KG1 (cell line): ENCODE measurements around the gene MYZAP.

Experiments used
- DNase-seq: peaks from one replicate; lab custom pipeline; 2025; lab: John Stamatoyannopoulos, UW

Gene MYZAP

GRCh38 chr15:57697588-57697987 lies 105.9 kb downstream of the MYZAP start:
- DNase-seq = no peak

- no peak for DNase-seq
Measured at GRCh38 chr15:57698243-57698642, 106.5 kb downstream of the MYZAP start.

DNA sequence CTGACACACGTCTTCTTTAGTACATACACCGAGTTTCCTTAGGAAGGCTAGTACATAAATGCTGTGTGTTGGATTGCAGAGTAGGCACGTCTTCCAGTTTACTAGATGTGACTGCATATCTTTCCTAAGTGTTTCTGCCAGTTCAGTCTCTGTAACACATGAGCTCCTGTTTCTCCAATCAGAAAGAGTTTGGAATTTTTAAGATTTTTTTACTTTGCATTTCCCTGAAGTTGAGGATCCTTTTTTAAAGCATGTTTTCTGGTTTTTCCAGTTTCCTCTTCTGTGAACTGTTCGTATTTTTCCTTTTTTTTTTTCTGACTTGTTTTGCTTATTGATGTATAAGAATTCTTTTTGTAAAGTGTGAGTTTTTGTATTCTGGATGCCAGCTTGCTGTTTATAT lies 107.3 kb downstream of the MYZAP start:
- DNase-seq = no peak

- DNase-seq = no peak
Measured at GRCh38 chr15:57703387-57703786, 111.7 kb downstream of the MYZAP start.

GRCh38 chr15:57704441-57704840 lies 112.7 kb downstream of the MYZAP start:
- no peak for DNase-seq

GRCh38 chr15:57705746-57706404 lies 114.2 kb downstream of the MYZAP start:
- DNase-seq = no peak

DNA sequence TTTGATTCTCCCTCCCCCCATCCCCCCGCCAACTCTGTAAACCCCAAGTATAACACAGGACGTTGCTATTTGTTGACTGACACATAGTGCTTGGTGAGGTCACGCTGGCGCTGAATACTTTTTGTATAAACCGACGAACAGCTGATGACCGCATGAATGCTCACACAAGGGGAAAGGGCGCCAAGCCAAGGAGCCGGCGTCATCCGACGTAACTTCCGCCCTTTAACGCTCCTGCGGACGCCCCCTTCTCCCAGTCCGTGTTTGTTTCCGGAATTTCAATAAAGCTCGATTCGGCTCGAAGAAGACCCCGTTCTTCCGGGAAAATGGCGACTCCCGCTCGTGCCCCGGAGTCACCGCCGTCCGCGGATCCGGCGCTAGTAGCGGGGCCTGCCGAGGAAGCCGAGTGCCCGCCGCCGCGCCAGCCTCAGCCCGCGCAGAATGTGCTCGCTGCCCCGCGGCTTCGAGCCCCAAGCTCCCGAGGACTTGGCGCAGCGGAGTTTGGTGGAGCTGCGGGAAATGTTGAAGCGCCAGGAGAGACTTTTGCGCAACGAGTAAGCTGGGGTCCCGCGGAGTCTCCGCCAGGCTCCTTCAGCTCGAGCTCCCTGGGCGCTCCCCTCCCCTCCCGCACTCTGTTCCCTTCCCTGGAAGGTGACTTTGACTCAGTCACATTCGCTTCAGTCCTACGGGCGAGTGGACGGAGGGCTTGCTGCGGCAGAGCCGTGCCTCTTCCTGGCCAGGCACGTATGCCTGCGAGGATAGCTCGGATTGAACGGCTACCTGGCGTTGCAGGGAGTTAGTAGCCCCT lies 114.9 kb downstream of the MYZAP start, which contains the start of gene POLR2M:
TSS of gene POLR2M (plus strand) at position 310 of the 805 bp plus-strand sequence. CDS start at position 439, 129 bp downstream.
- DNase-seq = peak; percentile 67

GRCh38 chr15:57708047-57708446 lies 116.3 kb downstream of the MYZAP start:
- DNase-seq = no peak

DNA sequence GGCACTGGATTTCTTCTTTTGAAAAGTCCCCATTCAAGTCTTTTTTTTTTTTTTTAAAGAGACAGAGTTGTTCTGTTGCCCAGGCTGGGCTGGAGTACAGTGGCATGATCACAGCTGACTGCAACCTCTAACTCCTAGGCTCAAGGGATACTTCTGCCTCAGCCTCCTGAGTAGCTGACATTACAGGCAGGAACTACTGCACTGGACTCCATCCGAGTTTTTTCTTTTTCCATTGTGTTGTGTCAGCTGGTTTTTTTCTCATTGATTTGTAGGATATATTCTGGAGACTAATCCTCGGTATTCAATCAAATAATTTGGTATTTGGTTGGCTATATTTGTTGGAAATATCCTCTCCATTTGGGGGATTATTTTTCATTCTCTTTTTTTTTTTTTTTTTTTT lies 126.6 kb downstream of the MYZAP start:
- no peak for DNase-seq

- DNase-seq = no peak
Measured at GRCh38 chr15:57720867-57721266, 129.2 kb downstream of the MYZAP start.

- no peak for DNase-seq
Measured at GRCh38 chr15:57726411-57726810, 134.7 kb downstream of the MYZAP start.

GRCh38 chr15:57727031-57727430 lies 135.3 kb downstream of the MYZAP start:
- DNase-seq = no peak

DNA sequence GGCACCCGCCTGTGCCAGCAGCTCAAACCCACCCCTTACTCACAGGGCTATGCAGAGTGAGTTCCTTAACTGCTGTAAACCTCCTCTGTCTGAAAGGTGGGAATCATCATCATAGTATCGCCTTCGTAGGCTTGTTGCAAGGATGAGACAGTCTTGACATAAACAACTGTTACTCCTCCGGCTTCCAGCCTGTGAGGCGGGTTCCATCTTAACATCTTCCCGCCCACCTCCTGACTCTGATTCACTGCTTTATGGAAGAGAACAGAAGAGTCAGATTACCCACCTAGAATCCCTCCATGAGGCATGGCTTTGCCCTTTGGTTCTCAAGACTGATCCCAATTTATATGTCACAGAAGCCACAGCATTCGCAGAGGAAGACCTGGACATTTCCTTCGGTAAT lies 136.7 kb downstream of the MYZAP start:
- no peak for DNase-seq

DNA sequence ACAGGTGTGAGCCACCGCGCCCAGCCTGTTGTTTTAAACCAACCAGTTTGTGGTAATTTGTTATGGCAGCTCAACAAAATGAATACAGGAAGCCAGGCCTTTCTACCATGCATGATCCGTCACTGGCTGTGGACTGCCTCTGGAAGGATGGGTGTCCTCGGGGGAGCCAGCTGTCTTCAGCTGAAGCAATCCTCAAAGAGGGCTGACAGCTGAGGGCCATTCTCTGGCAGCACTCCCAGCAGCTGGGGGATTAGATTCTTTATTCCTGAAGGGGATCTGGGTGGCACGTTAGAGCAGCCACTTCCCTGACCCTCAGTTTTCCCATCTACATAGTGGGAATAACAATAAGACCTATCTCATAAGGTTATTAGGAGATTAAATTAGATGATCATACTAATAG lies 139.2 kb downstream of the MYZAP start:
- no peak for DNase-seq

DNA sequence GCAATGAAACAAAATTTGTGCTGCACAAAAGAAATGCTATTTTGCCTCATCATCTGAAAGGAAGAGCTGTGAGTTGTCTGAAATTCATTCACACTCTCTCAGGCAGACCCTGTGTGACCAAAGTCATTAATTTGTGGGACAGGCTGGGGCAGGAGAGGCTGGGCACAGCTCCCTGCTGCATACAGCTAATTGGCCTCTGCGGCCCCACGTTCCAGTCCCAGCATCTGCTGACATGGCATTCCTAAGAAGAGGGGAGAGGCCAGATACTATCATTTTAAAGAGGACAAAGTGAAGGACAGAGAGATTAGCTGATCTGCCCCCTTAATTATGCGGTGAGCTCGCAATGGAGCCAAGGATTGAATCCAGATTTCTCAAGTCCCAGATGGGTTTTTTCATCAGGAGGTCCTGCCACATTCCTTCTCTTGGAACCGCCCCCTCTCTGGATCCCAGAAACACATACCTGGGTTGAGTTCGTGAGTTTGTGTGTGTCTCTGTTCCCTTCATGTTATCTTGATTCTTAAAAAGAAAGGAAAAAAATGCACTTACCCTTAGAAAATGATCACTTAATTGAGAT lies 139.9 kb downstream of the MYZAP start:
- DNase-seq = no peak

DNA sequence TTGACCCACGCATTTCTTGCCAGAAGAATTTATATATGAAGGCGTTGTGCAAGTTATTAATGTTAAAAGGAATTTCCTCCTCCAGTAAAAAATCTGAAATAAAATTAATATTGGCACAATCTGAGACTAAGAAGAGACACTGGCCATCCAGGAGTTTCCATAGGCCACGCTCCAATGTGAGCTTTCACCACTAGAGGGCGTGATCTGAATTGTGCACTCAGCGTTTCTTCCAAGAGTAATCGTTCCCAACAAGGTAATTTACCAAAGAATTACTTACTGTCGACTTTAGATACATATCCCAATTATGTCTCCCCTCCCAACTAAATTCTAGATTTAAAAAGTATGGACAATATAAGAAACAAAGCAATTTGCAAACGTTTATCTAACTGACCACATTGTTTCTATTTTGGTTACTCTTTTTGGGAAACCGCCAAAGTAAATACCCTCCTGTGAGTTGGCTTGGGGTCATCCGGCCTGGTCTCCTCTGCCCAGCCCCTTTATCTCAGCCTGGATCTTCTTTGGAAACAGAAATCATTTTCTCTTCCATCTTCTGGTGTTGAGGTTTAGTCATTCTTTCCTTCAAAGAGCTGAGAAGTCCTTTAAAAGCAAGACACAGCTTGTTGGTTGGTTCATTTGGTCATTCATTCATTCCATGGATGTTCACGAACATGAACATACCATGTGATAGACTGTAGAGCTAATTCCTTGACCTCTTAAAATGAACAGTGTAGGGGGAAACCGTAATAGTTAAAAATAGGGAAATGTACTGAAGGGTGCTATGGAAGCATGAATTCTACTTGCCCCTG lies 141.0 kb downstream of the MYZAP start:
- DNase-seq = peak; percentile 8

- no peak for DNase-seq
Measured at GRCh38 chr15:57734860-57735259, 143.2 kb downstream of the MYZAP start.
